MM.1S (cell line): ENCODE results near the gene TCP11.

ENCODE experiments used
- DNase-seq: peaks from one replicate; pipeline ENCODE4 v3.0.0-alpha.2; 2015
- H2AFZ ChIP-seq: fragments of 300-600 bp; sonication (generic); 2 replicates; pipeline ENCODE4 v1.6.0; 2016; ENCODE audit warnings: antibody characterized with exemption, low read length
- H3F3A ChIP-seq: fragments of 300-600 bp; sonication (generic); 2 replicates; pipeline ENCODE4 v1.6.1; 2016; ENCODE audit warnings: mild to moderate bottlenecking, antibody characterized with exemption, low read length, moderate library complexity, mixed read lengths; ENCODE audit not compliant: insufficient read depth
- H3K27ac ChIP-seq: fragments of 300-600 bp; sonication (generic); 2 replicates; pipeline ENCODE4 v1.5.1; 2016; ENCODE audit warnings: mild to moderate bottlenecking, low read length
- H3K27me3 ChIP-seq: fragments of 300-600 bp; sonication (generic); replicated peaks from 2 replicates; pipeline ENCODE4 v1.6.0; 2016; ENCODE audit warnings: low read length; ENCODE audit not compliant: insufficient read depth
- H3K36me3 ChIP-seq: fragments of 300-600 bp; sonication (generic); replicated peaks from 2 replicates; pipeline ENCODE4 v1.6.1; 2016; ENCODE audit warnings: mild to moderate bottlenecking, low read length, mixed read lengths; ENCODE audit not compliant: insufficient read depth
- H3K4me1 ChIP-seq: fragments of 300-600 bp; sonication (generic); 2 replicates; pipeline ENCODE4 v1.6.1; 2016; ENCODE audit warnings: low read length, mixed read lengths
- H3K4me2 ChIP-seq: fragments of 300-600 bp; sonication (generic); 2 replicates; pipeline ENCODE4 v1.6.0; 2016; ENCODE audit warnings: low read depth, low read length
- H3K4me3 ChIP-seq: fragments of 300-600 bp; sonication (generic); 2 replicates; pipeline ENCODE4 v1.5.1; 2016; ENCODE audit warnings: low read length, mixed read lengths
- H3K79me2 ChIP-seq: fragments of 300-600 bp; sonication (generic); 2 replicates; pipeline ENCODE4 v1.6.1; 2016; ENCODE audit warnings: mixed run types, low read length, mixed read lengths
- H3K9ac ChIP-seq: fragments of 300-600 bp; sonication (generic); 2 replicates; pipeline ENCODE4 v1.6.1; 2016; ENCODE audit warnings: low read length, mixed read lengths
- H3K9me2 ChIP-seq: fragments of 300-600 bp; sonication (generic); replicated peaks from 2 replicates; pipeline ENCODE4 v1.6.1; 2016; ENCODE audit warnings: mild to moderate bottlenecking, low read length, mixed read lengths; ENCODE audit not compliant: insufficient read depth
- H3K9me3 ChIP-seq: fragments of 300-600 bp; sonication (generic); replicated peaks from 2 replicates; pipeline ENCODE4 v1.6.1; 2016; ENCODE audit warnings: mild to moderate bottlenecking, low read length, mixed read lengths; ENCODE audit not compliant: insufficient read depth
- H4K20me1 ChIP-seq: fragments of 300-600 bp; sonication (generic); 2 replicates; pipeline ENCODE4 v1.6.1; 2016; ENCODE audit warnings: mild to moderate bottlenecking, low read length, moderate library complexity, mixed read lengths; ENCODE audit not compliant: insufficient read depth
- CTCF ChIP-seq: fragments of 300-600 bp; sonication (generic); IDR thresholded peaks from 2 replicates; pipeline ENCODE4 v1.5.1; 2016; ENCODE audit warnings: antibody characterized with exemption, low read length, mixed read lengths
- EZH2 ChIP-seq: fragments of 300-600 bp; sonication (generic); optimal IDR thresholded peaks from 2 replicates; pipeline ENCODE3; 2017; ENCODE audit warnings: low read depth, mild to moderate bottlenecking, antibody characterized with exemption, low read length, mixed read lengths
- EZH2phosphoT487 ChIP-seq: fragments of 300-600 bp; sonication (generic); IDR thresholded peaks from 2 replicates; pipeline ENCODE4 v1.6.1; 2018; ENCODE audit warnings: antibody characterized with exemption, low read length

Gene TCP11

GRCh38 chr6:35163836-35164235 lies 22.7 kb upstream of the TCP11 start:
- TF ChIP-seq EZH2phosphoT487: no peak
- no peak for TF ChIP-seq CTCF
- TF ChIP-seq EZH2: no peak
- H4K20me1 ChIP-seq: no peaks in the 10 kb centered on the region
- no peak overlapping the region for H3K9ac ChIP-seq
- H3K4me2 ChIP-seq: no peak overlapping the region
- no peaks in the 10 kb centered on the region for H3K4me1 ChIP-seq
- no peaks in the 10 kb centered on the region for H3K9me3 ChIP-seq
- no peaks in the 10 kb centered on the region for H3F3A ChIP-seq
- H3K79me2 ChIP-seq: no peaks in the 10 kb centered on the region
- H2AFZ ChIP-seq: no peak overlapping the region
- no peak for DNase-seq
- no peaks in the 10 kb centered on the region for H3K9me2 ChIP-seq
- H3K36me3 ChIP-seq: no peaks in the 10 kb centered on the region
- H3K27me3 ChIP-seq: no peaks in the 10 kb centered on the region
- no peak overlapping the region for H3K27ac ChIP-seq
- H3K4me3 ChIP-seq: no peak overlapping the region

DNA sequence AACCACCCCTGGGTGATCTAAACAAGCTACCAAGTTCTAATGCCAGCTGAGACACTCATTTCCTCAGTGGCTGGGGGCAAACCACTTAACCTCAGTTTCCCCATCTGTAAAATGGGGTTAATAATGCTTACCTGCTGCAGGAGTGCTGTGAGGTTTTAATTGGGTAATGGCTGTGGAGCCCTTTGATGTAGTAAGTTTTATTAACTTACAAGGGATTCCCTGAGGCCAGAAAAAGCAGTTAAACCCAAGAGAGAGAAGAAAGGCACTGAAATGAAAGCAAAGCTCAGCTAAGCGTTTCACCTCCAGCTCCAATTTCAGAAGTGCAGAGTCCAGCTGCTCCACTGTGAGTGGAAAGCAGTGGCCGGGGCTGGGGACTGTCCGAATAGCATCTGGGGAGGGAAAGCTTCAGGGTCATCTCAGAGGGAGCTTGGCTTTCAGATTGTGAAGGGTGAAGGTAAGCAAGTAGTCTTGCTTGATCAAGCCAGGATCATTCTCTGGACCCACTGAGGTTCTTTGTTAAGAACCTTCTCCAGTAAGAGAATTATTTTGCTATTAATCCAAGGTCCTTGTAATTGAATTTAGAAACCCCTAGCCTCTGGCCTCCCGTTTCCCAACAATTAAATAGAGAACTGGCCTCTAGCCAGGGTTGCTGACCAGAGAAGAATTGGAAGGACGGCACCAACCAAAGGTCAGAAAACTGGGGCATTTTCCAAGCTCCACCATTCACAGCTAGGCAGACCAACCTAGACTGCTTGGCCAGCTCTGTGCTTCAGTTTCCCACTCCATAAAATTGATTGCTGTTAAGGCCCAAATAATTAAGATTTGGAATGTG lies 20.9 kb upstream of the TCP11 start:
- Histone ChIP-seq H3K9ac (no peak overlapping the region), H2AFZ (no peak overlapping the region), H3K4me1 (no peaks in the 10 kb centered on the region), H3K9me3 (no peaks in the 10 kb centered on the region), H3K36me3 (no peaks in the 10 kb centered on the region), H3K27me3 (no peaks in the 10 kb centered on the region), H3K9me2 (no peaks in the 10 kb centered on the region), H3K79me2 (no peaks in the 10 kb centered on the region), H3F3A (no peaks in the 10 kb centered on the region), H3K27ac (no peak overlapping the region), H3K4me3 (no peak overlapping the region), H3K4me2 (no peak overlapping the region), H4K20me1 (no peaks in the 10 kb centered on the region)
- TF ChIP-seq CTCF: no peak
- no peak for TF ChIP-seq EZH2phosphoT487
- no peak for TF ChIP-seq EZH2
- no peak for DNase-seq

DNA sequence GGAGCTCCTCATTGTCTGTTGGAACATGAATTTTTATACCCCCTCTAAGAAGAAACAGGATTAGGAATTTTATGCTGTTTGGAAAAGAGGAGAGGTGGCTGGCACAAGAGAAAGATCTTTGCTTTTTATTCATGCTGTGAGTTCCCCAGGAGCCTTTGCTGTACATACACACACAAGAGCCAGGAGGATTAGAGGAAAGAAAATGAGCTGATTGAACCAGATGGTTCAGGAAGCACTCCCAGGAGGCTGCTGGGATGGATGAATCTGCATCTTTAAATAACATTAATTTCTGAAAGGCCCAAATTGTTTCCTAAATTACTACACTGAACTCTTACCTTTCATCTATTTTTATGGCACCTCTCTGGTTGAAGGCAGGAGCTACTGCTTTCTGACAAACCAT lies 20.1 kb upstream of the TCP11 start:
- Histone ChIP-seq H3K36me3 (no peaks in the 10 kb centered on the region), H3K9me2 (no peaks in the 10 kb centered on the region), H3F3A (no peaks in the 10 kb centered on the region), H4K20me1 (no peaks in the 10 kb centered on the region), H3K27ac (no peak overlapping the region), H3K79me2 (no peaks in the 10 kb centered on the region), H3K4me3 (no peak overlapping the region), H3K27me3 (no peaks in the 10 kb centered on the region), H2AFZ (no peak overlapping the region), H3K9ac (no peak overlapping the region), H3K4me1 (no peaks in the 10 kb centered on the region), H3K4me2 (no peak overlapping the region), H3K9me3 (no peaks in the 10 kb centered on the region)
- TF ChIP-seq CTCF (no peak), EZH2phosphoT487 (no peak)
- DNase-seq: no peak
